SK-N-SH (cell line): ENCODE measurements around the gene LIM2.

Source experiments
- CHD2 ChIP-seq: fragments of 150-350 bp; IDR thresholded peaks from 2 replicates; pipeline ENCODE4 v1.6.1; 2018; ENCODE audit warnings: low read length; ENCODE audit not compliant: partially characterized antibody
- CTCF ChIP-seq: fragments of 200-600 bp; sonication (generic); IDR thresholded peaks from 2 replicates; pipeline ENCODE4 v1.6.1; 2017; ENCODE audit warnings: antibody characterized with exemption, mild to moderate bottlenecking, moderate library complexity
- ELF1 ChIP-seq: IDR thresholded peaks from 2 replicates; pipeline ENCODE4 v1.4.0; 2012
- EZH2phosphoT487 ChIP-seq: fragments of 200-600 bp; sonication (generic); IDR thresholded peaks from 2 replicates; pipeline ENCODE4 v1.6.1; 2017; ENCODE audit warnings: low read depth, mixed run types, mild to moderate bottlenecking, antibody characterized with exemption, moderate library complexity, borderline replicate concordance
- FOSL2 ChIP-seq: IDR thresholded peaks from 2 replicates; pipeline ENCODE4 v1.4.0; 2012; ENCODE audit warnings: low read depth, mild to moderate bottlenecking, moderate library complexity, borderline replicate concordance
- MEF2A ChIP-seq: IDR thresholded peaks from 2 replicates; pipeline ENCODE4 v1.4.0; 2012; ENCODE audit warnings: low read depth, borderline replicate concordance
- SMC3 ChIP-seq: IDR thresholded peaks from 2 replicates; pipeline ENCODE4 v1.6.1; 2012; ENCODE audit warnings: low read depth, low read length, improper control_type of control experiment

GRCh38 chr19:51364200-51365106 is 23.3 kb downstream of the LIM2 start:
- TF ChIP-seq CTCF (no peak), FOSL2 (no peak), SMC3 (no peak), EZH2phosphoT487 (no peak), ELF1 (no peak), MEF2A (no peak), CHD2 (no peak)
